IMR-90 (cell line): ENCODE results near the gene ENPP3.

Source experiments
- BHLHE40 ChIP-seq: fragments of 150-350 bp; IDR thresholded peaks from 2 replicates; pipeline ENCODE4 v1.6.1; 2016; ENCODE audit warnings: mild to moderate bottlenecking, low read depth, low read length
- CEBPB ChIP-seq: IDR thresholded peaks from 2 replicates; pipeline ENCODE4 v1.6.1; 2012; ENCODE audit warnings: low read depth, low read length, improper control_type of control experiment
- CHD1 ChIP-seq: IDR thresholded peaks from 2 replicates; pipeline ENCODE4 v1.6.1; 2012; ENCODE audit warnings: low read depth, low read length, improper control_type of control experiment
- FOS ChIP-seq: fragments of 150-350 bp; IDR thresholded peaks from 2 replicates; pipeline ENCODE4 v1.6.1; 2016; ENCODE audit warnings: low read depth, low read length
- MAZ ChIP-seq: IDR thresholded peaks from 2 replicates; pipeline ENCODE4 v1.6.1; 2012; ENCODE audit warnings: low read depth, mild to moderate bottlenecking, low read length, improper control_type of control experiment, moderate library complexity, borderline replicate concordance
- MXI1 ChIP-seq: IDR thresholded peaks from 2 replicates; pipeline ENCODE4 v1.6.1; 2012; ENCODE audit warnings: low read depth, mild to moderate bottlenecking, low read length, moderate library complexity, borderline replicate concordance
- POLR2A ChIP-seq: IDR thresholded peaks from 2 replicates; pipeline ENCODE4 v1.6.1; 2012; ENCODE audit warnings: mild to moderate bottlenecking, low read depth, low read length
- RAD21 ChIP-seq: IDR thresholded peaks from 2 replicates; pipeline ENCODE4 v1.6.1; 2012; ENCODE audit warnings: low read length, improper control_type of control experiment
- RCOR1 ChIP-seq: IDR thresholded peaks from 2 replicates; pipeline ENCODE4 v1.6.1; 2012; ENCODE audit warnings: mild to moderate bottlenecking, low read length, improper control_type of control experiment; ENCODE audit not compliant: insufficient replicate concordance
- RFX5 ChIP-seq: IDR thresholded peaks from 2 replicates; pipeline ENCODE4 v1.8.0; 2012; ENCODE audit warnings: low read depth, mild to moderate bottlenecking, low read length, moderate library complexity
- SMC3 ChIP-seq: fragments of 150-350 bp; IDR thresholded peaks from 2 replicates; pipeline ENCODE4 v1.6.1; 2016; ENCODE audit warnings: low read depth, mild to moderate bottlenecking, antibody characterized with exemption, low read length, moderate library complexity
- TF ChIP-seq, protein P1 (sequence below): conservative IDR thresholded peaks from 2 replicates; pipeline ENCODE4 v1.5.1; 2012; ENCODE audit warnings: mild to moderate bottlenecking, low read depth, low read length, improper control_type of control experiment
- TF ChIP-seq, protein P2 (sequence below): fragments of 150-350 bp; IDR thresholded peaks from 2 replicates; pipeline ENCODE4 v1.6.1; 2017; ENCODE audit warnings: mild to moderate bottlenecking, antibody characterized with exemption, low read length, low read depth
- TF ChIP-seq, protein P3 (sequence below): fragments of 150-350 bp; IDR thresholded peaks from 2 replicates; pipeline ENCODE4 v1.6.1; 2016; ENCODE audit warnings: low read depth, mild to moderate bottlenecking, low read length, moderate library complexity, borderline replicate concordance

DNA sequence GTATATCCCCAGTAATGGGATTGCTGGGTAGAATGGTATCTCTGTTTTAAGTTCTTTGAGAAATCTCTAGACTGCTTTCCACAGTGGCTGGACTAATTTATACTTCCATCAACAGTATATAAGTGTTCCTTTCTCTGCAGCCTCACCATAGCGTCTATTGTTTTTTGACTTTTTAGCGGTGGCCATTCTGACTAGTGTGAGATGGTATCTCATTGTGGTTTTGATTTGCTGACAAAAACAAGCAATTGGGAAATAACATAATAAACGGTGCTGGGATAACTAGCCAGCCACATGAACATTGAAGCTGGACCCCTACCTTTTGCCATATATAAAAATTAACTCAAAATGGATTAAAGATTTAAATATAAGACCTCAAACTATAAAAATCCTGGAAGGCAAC lies 49.9 kb downstream of the ENPP3 start:
- TF ChIP-seq POLR2A (no peak), CEBPB (peak; percentile 30; the same call in 1 of the 2 replicates), MAZ (no peak), SMC3 (no peak), RAD21 (no peak), MXI1 (no peak), FOS (no peak), CHD1 (no peak), RFX5 (no peak), BHLHE40 (no peak), RCOR1 (no peak)
- TF ChIP-seq, protein P1, sequence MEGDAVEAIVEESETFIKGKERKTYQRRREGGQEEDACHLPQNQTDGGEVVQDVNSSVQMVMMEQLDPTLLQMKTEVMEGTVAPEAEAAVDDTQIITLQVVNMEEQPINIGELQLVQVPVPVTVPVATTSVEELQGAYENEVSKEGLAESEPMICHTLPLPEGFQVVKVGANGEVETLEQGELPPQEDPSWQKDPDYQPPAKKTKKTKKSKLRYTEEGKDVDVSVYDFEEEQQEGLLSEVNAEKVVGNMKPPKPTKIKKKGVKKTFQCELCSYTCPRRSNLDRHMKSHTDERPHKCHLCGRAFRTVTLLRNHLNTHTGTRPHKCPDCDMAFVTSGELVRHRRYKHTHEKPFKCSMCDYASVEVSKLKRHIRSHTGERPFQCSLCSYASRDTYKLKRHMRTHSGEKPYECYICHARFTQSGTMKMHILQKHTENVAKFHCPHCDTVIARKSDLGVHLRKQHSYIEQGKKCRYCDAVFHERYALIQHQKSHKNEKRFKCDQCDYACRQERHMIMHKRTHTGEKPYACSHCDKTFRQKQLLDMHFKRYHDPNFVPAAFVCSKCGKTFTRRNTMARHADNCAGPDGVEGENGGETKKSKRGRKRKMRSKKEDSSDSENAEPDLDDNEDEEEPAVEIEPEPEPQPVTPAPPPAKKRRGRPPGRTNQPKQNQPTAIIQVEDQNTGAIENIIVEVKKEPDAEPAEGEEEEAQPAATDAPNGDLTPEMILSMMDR, result no peak
- TF ChIP-seq, protein P2, sequence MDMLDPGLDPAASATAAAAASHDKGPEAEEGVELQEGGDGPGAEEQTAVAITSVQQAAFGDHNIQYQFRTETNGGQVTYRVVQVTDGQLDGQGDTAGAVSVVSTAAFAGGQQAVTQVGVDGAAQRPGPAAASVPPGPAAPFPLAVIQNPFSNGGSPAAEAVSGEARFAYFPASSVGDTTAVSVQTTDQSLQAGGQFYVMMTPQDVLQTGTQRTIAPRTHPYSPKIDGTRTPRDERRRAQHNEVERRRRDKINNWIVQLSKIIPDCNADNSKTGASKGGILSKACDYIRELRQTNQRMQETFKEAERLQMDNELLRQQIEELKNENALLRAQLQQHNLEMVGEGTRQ, result no peak
- TF ChIP-seq, protein P3, sequence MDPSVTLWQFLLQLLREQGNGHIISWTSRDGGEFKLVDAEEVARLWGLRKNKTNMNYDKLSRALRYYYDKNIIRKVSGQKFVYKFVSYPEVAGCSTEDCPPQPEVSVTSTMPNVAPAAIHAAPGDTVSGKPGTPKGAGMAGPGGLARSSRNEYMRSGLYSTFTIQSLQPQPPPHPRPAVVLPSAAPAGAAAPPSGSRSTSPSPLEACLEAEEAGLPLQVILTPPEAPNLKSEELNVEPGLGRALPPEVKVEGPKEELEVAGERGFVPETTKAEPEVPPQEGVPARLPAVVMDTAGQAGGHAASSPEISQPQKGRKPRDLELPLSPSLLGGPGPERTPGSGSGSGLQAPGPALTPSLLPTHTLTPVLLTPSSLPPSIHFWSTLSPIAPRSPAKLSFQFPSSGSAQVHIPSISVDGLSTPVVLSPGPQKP, result no peak
